Smooth muscle cell of trachea (primary cell): Measurements from ENCODE around the gene EXOSC1. TPM values are rescaled to one million over a fixed set of nuclear protein-coding genes. Genes with fewer than 3 reads are reported as not detected.

Experiments
- total RNA-seq: library from RNA; depleted of rRNA; stranded (reverse); fragments of >200 nt; gene quantifications from 2 replicates; pipeline ENCODE4 v1.2.1, GENCODE V29; 2014

Gene EXOSC1
- total RNA-seq = 40.2 and 41.9 TPM in 2 replicates

GRCh38 chr10:97445722-97446639 lies at the start of gene EXOSC1, which contains the start of gene ZDHHC16:
Gene EXOSC1 (minus strand): TSS chr10:97446006. CDS start chr10:97445985, 21 bp downstream.
Gene ZDHHC16 (plus strand): TSS chr10:97446175. CDS start chr10:97451676, 5,501 bp downstream.

GRCh38 chr10:97425964-97426775 lies 19.6 kb downstream of the EXOSC1 start, which contains the start of gene PGAM1:
Gene PGAM1 (plus strand): TSS chr10:97426191. CDS start chr10:97426308, 117 bp downstream.

GRCh38 chr10:97400665-97401454 lies 44.9 kb downstream of the EXOSC1 start, which contains the start of gene RRP12:
Gene RRP12 (minus strand): TSS chr10:97401340. CDS start chr10:97401231, 109 bp downstream.

Other genes starting within 250 kb of the EXOSC1 start
- 3.5 and 11.5 TPM in 2 replicates for gene ARHGAP19, start 153.4 kb downstream of the EXOSC1 start, total RNA-seq
- gene FRAT1, start 126.7 kb downstream of the EXOSC1 start, total RNA-seq = 3.3 and 3.8 TPM in 2 replicates
- 4.2 and 5.8 TPM in 2 replicates for gene FRAT2, start 111.3 kb downstream of the EXOSC1 start, total RNA-seq
- gene RRP12, start 44.7 kb downstream of the EXOSC1 start, total RNA-seq = 11.8 and 17.9 TPM in 2 replicates
- 450 and 544 TPM in 2 replicates for gene PGAM1, start 19.8 kb downstream of the EXOSC1 start, total RNA-seq
- gene ZDHHC16, start 169 bp upstream of the EXOSC1 start, total RNA-seq = 42.6 and 59.0 TPM in 2 replicates
- gene MMS19, start 52.4 kb upstream of the EXOSC1 start, total RNA-seq = 87.3 and 97.9 TPM in 2 replicates
- gene UBTD1, start 52.9 kb upstream of the EXOSC1 start, total RNA-seq = 17.2 and 36.2 TPM in 2 replicates
- gene ANKRD2, start 126.8 kb upstream of the EXOSC1 start, total RNA-seq = 0.50 and 2.3 TPM in 2 replicates
- 1.3 and 3.3 TPM in 2 replicates for gene HOGA1, start 138.4 kb upstream of the EXOSC1 start, total RNA-seq
- gene C10orf62, start 143.7 kb upstream of the EXOSC1 start, total RNA-seq = 0.15 TPM in 1 of 2 replicates, not detected in the other
- 3.3 and 3.5 TPM in 2 replicates for gene MORN4, start 187.5 kb upstream of the EXOSC1 start, total RNA-seq
- 24.3 and 40.2 TPM in 2 replicates for gene PI4K2A, start 194.7 kb upstream of the EXOSC1 start, total RNA-seq
- 46.0 and 91.5 TPM in 2 replicates for gene AVPI1, start 241.2 kb upstream of the EXOSC1 start, total RNA-seq